Chondrocyte (in vitro differentiated cells): ENCODE results near the gene NOD1. TPM values are rescaled to one million over a fixed set of nuclear protein-coding genes. Genes with fewer than 3 reads are reported as not detected.

Experiments
- DNase-seq: peaks from one replicate; pipeline ENCODE4 v3.0.0; 2021; ENCODE audit warnings: mixed read lengths, low spot score
- H3K27ac Mint-ChIP-seq: one replicate; pipeline ENCODE4 v1.8.0; 2021; ENCODE audit warnings: mild to moderate bottlenecking, moderate library complexity, mixed read lengths; ENCODE audit not compliant: unreplicated experiment
- H3K27me3 Mint-ChIP-seq: 2 replicates; pipeline ENCODE4 v1.8.0; 2021; ENCODE audit warnings: low read depth, mixed read lengths
- H3K36me3 Mint-ChIP-seq: 2 replicates; pipeline ENCODE4 v1.8.0; 2021; ENCODE audit warnings: low read depth, mixed read lengths
- H3K4me1 Mint-ChIP-seq: 2 replicates; pipeline ENCODE4 v1.8.0; 2021; ENCODE audit warnings: low read depth, mild to moderate bottlenecking, mixed read lengths
- H3K4me3 Mint-ChIP-seq: one replicate; pipeline ENCODE4 v1.8.0; 2021; ENCODE audit warnings: mild to moderate bottlenecking, moderate library complexity, mixed read lengths; ENCODE audit not compliant: unreplicated experiment
- H3K9me3 Mint-ChIP-seq: 2 replicates; pipeline ENCODE4 v1.8.0; 2021; ENCODE audit warnings: low read depth, mixed read lengths
- CTCF ChIP-seq: fragments of 200-600 bp; sonication (generic); IDR thresholded peaks from 2 replicates; pipeline ENCODE4 v1.5.0; 2021; ENCODE audit warnings: antibody characterized with exemption, mild to moderate bottlenecking, moderate library complexity
- total RNA-seq: library from RNA; stranded (reverse); gene quantifications from 3 replicates; pipeline ENCODE4 v1.2.1, GENCODE V29; 2021

The NOD1 gene
- total RNA-seq, 1 donor from 2014 or later: 6.6 TPM

- H3K4me1 Mint-ChIP-seq: peaks cover 30% of the 10 kb centered on the region
- H3K9me3 Mint-ChIP-seq: no peaks in the 10 kb centered on the region
- no peak for TF ChIP-seq CTCF
- no peak for DNase-seq
- H3K36me3 Mint-ChIP-seq: peaks cover 26% of the 10 kb centered on the region
- H3K4me3 Mint-ChIP-seq: no peak overlapping the region
- no peak overlapping the region for H3K27ac Mint-ChIP-seq
- no peaks in the 10 kb centered on the region for H3K27me3 Mint-ChIP-seq
These were observed 49.4 kb downstream of the NOD1 start for GRCh38 chr7:30429156-30429530.

- TF ChIP-seq CTCF: no peak
- Mint-ChIP-seq H3K27ac (no peak overlapping the region), H3K27me3 (no peaks in the 10 kb centered on the region), H3K9me3 (no peaks in the 10 kb centered on the region), H3K36me3 (peaks cover 23% of the 10 kb centered on the region), H3K4me3 (no peak overlapping the region), H3K4me1 (peaks cover 25% of the 10 kb centered on the region)
- DNase-seq: no peak
These were observed 50.1 kb downstream of the NOD1 start for GRCh38 chr7:30428246-30429155.

- Mint-ChIP-seq H3K27ac (no peak overlapping the region), H3K27me3 (no peaks in the 10 kb centered on the region), H3K4me3 (no peak overlapping the region), H3K36me3 (peaks cover 23% of the 10 kb centered on the region), H3K9me3 (no peaks in the 10 kb centered on the region), H3K4me1 (peaks cover 15% of the 10 kb centered on the region)
- TF ChIP-seq CTCF: no peak
- no peak for DNase-seq
These were observed 51.1 kb downstream of the NOD1 start for GRCh38 chr7:30427296-30428070.

- no peak for TF ChIP-seq CTCF
- no peaks in the 10 kb centered on the region for H3K27me3 Mint-ChIP-seq
- DNase-seq: no peak
- no peak overlapping the region for H3K4me3 Mint-ChIP-seq
- peaks cover 8% of the 10 kb centered on the region for H3K9me3 Mint-ChIP-seq
- peaks cover 20% of the 10 kb centered on the region for H3K36me3 Mint-ChIP-seq
- H3K4me1 Mint-ChIP-seq: no peaks in the 10 kb centered on the region
- H3K27ac Mint-ChIP-seq: no peak overlapping the region
These were observed 54.1 kb downstream of the NOD1 start for GRCh38 chr7:30424506-30424905.

GRCh38 chr7:30423788-30424505 is 54.6 kb downstream of the NOD1 start:
- H3K4me3 Mint-ChIP-seq: no peak overlapping the region
- H3K36me3 Mint-ChIP-seq: peaks cover 20% of the 10 kb centered on the region
- H3K4me1 Mint-ChIP-seq: no peaks in the 10 kb centered on the region
- no peaks in the 10 kb centered on the region for H3K27me3 Mint-ChIP-seq
- TF ChIP-seq CTCF: no peak
- H3K9me3 Mint-ChIP-seq: peaks cover 11% of the 10 kb centered on the region
- H3K27ac Mint-ChIP-seq: no peak overlapping the region
- no peak for DNase-seq
